ENCODE measurements around the gene FAT1. TPM values are rescaled to one million over a fixed set of nuclear protein-coding genes. Genes with fewer than 3 reads are reported as not detected.
A peak's percentile ranks its signal among the peaks of the same experiment; 100 is the strongest.

Gene FAT1
- total and polyA plus RNA-seq, 8 donors, result 8.2 to 272 (median 60.4) TPM

DNA sequence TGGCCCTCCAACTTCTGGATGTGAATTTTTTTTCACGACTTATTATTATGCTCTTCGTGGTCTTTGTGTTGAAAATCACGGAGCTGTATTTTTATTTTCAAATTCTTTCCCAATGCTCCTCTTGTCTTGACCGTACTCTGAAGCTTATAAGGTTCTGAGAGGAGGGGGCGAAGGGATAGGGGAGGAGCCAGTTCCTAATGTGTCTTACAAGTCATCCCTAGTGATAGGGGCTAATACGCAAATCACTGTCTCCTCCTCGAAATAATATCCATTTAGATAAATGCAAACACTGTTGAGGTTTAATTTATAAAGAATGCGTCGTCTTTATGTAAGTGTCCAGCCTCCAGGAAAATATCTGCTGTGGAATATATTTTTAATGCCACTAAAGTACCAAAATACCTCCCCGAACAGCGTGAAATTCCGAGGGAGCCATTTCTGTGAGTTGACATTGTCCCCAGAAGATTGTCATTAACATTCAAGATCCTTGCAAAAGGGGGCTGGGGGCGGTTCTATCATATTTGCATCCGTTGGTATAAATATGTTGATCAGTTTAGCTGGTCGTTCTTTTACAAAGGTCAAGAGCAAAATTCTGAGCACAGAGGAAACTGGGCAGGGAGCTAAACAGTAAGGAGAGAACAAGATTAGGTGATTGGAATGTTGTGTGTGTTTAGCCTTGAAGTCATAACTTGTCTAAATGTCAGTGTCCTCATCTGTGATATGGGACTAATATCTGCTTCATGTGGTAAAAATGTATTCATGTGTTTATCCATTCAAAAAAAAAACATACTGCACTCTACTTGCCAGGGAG is 3.7 kb upstream of the FAT1 start:
- H3K27ac ChIP-seq, result peak overlapping the region in 4 of 5 donors; percentile 91 to 95 (median 93)
- peaks cover 0 to 51% (median 19%) of the 10 kb centered on the region in 3 donors for H3K27me3 ChIP-seq
- intact Hi-C loops (cut with DNase I; ENCODE audit: low total_unique reads), result loop anchor here (10.0 kb wide), 1 partner anchor 63 kb away; no protein-coding TSS in a partner anchor
- H3K4me3 ChIP-seq, result peak overlapping the region; percentile 69 to 85 (median 77)
- no peaks in the 10 kb centered on the region for H3K9me3 ChIP-seq
- no peaks in the 10 kb centered on the region for H3K36me3 ChIP-seq
- TF ChIP-seq POLR2AphosphoS5 (IDR thresholded peaks at IDR 0.05) (no peak), EP300 (IDR thresholded peaks at IDR 0.05) (no peak), CTCF (IDR thresholded peaks at IDR 0.05) (no peak), POLR2A (IDR thresholded peaks at IDR 0.05) (no peak)
- H3K4me1 ChIP-seq, result peaks cover 0 to 42% (median 29%) of the 10 kb centered on the region in 4 donors
- 12 to 15% (median 15%) methylated on average over 15 of the region's 15 CpGs for WGBS, 5 donors
- DNase-seq, result no peak

- Histone ChIP-seq H3K27me3 (peaks cover 0 to 51% (median 19%) of the 10 kb centered on the region in 3 donors), H3K4me1 (peaks cover 0 to 50% (median 30%) of the 10 kb centered on the region in 4 donors), H3K4me3 (peak overlapping the region; percentile 69 to 85 (median 77)), H3K9me3 (no peaks in the 10 kb centered on the region), H3K27ac (peak overlapping the region; percentile 89 to 95 (median 93)), H3K36me3 (no peaks in the 10 kb centered on the region)
- WGBS, 5 donors, result 1 to 2% (median 1%) methylated on average over 25 to 82 of the region's 82 CpGs
- TF ChIP-seq EP300 (IDR thresholded peaks at IDR 0.05) (peak; percentile 49), POLR2A (IDR thresholded peaks at IDR 0.05) (no peak), CTCF (IDR thresholded peaks at IDR 0.05) (no peak), POLR2AphosphoS5 (IDR thresholded peaks at IDR 0.05) (peak; percentile 65 to 83 (median 80))
- peak; percentile 65 to 94 for DNase-seq
- intact Hi-C loops (cut with DNase I; ENCODE audit: low total_unique reads), result loop anchor here (10.0 kb wide), 1 partner anchor 62 kb away; no protein-coding TSS in a partner anchor
These were observed 2.9 kb upstream of the FAT1 start for GRCh38 chr4:186726426-186727168.

DNA sequence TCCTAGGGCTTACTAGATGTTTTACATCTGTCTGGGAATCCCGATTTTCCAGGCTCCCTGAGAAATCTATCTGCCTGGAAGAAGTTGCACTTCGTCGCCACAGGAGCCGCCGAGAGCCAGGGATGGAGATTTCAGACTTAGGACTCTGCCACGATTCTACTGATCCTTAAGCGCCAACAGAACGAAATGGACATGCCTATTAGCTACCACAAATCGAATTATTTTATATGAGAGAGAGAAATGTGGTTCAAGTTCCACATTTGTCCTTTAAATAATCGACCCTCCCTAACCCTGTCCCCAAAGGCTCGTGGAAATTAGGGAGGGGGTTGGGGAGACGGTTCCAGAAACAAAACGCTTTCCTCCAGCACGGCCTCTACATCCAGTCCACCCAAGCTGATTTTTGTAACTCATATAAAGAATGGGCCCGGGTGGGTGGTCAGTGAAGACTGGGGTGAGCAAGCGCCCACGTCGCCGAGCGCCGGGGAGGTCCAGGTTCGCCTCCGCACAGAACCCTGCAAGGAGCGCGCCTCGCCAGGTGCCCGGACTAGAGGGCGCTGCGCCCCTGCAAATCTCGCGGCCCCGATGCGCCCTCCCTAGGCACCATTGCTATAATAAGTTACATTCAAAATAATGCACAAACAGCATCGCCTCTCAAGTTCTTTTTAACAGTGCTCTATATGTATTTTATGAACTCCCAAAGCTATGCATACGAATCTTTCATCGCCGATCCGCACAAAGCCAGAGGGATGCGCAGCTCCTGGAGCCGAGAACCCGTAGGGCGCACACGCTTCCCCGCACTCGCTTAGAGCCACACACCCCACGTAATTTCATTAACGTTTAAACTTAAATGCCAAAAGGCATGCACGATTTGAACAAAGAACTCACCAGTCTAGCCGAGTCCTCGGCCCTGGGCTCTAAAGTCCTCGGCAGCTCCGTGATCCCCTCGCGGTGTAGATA is 2.1 kb upstream of the FAT1 start:
- DNase-seq, result peak; percentile 81 to 95
- no peaks in the 10 kb centered on the region for H3K9me3 ChIP-seq
- 1 to 2% (median 2%) methylated on average over 44 to 54 of the region's 54 CpGs for WGBS, 5 donors
- intact Hi-C loops (cut with DNase I; ENCODE audit: low total_unique reads), result loop anchor here (10.0 kb wide), 1 partner anchor 61 kb away; no protein-coding TSS in a partner anchor
- H3K4me1 ChIP-seq, result peaks cover 0 to 51% (median 30%) of the 10 kb centered on the region in 4 donors
- TF ChIP-seq POLR2A (IDR thresholded peaks at IDR 0.05), result no peak
- peak in 1 of 3 donors; percentile 30 for TF ChIP-seq POLR2AphosphoS5 (IDR thresholded peaks at IDR 0.05)
- peak in 4 of 7 experiments; percentile 34 to 64 (median 44) for TF ChIP-seq CTCF (IDR thresholded peaks at IDR 0.05)
- peak overlapping the region; percentile 69 to 85 (median 77) for H3K4me3 ChIP-seq
- peaks cover 0 to 51% (median 19%) of the 10 kb centered on the region in 3 donors for H3K27me3 ChIP-seq
- H3K27ac ChIP-seq, result peak overlapping the region; percentile 89 to 95 (median 93)
- no peaks in the 10 kb centered on the region for H3K36me3 ChIP-seq
